ENCODE results near the gene SLC34A3.

GRCh38 chr9:137256362-137256761 lies 25.7 kb downstream of the SLC34A3 start:
- TF ChIP-seq CTCF (IDR thresholded peaks at IDR 0.05) (no peak), EZH2 (IDR thresholded peaks at IDR 0.05) (no peak)

Measured in neural progenitor cell (in vitro differentiated cells).